NCI-H460 (cell line): ENCODE data around the gene CD247. TPM values are rescaled to one million over a fixed set of nuclear protein-coding genes. Genes with fewer than 3 reads are reported as not detected.
A peak's percentile ranks its signal among the peaks of the same experiment; 100 is the strongest.

Experiments used
- DNase-seq: peaks from one replicate; pipeline ENCODE4 v3.0.0-alpha.2; 2016; ENCODE audit warnings: low read depth; ENCODE audit errors: extremely low read depth
- total RNA-seq: library from RNA; depleted of rRNA; stranded (reverse); fragments of >200 nt; shearing (Covaris generic); gene quantifications from 2 replicates; pipeline ENCODE4 v1.2.3, GENCODE V29; 2014

Gene CD247
- total RNA-seq, 1 experiment from 2014 or later: 0.47 TPM

- no peak for DNase-seq
Observed at GRCh38 chr1:167442854-167443565, 75.3 kb downstream of the CD247 start.

- peak; percentile 90 for DNase-seq
Observed at GRCh38 chr1:167442142-167442848, 76.0 kb downstream of the CD247 start.

- no peak for DNase-seq
Observed at GRCh38 chr1:167441222-167441621, 77.1 kb downstream of the CD247 start.

- DNase-seq: no peak
Observed at GRCh38 chr1:167440776-167441175, 77.6 kb downstream of the CD247 start.

- no peak for DNase-seq
Observed at GRCh38 chr1:167440345-167440744, 78.0 kb downstream of the CD247 start.

GRCh38 chr1:167439301-167439988 lies 78.9 kb downstream of the CD247 start:
- DNase-seq: no peak

GRCh38 chr1:167438171-167439138 lies 79.9 kb downstream of the CD247 start:
- no peak for DNase-seq

GRCh38 chr1:167435484-167435883 lies 82.8 kb downstream of the CD247 start:
- DNase-seq: no peak

GRCh38 chr1:167434306-167434705 lies 84.0 kb downstream of the CD247 start:
- DNase-seq: no peak

- no peak for DNase-seq
Observed at GRCh38 chr1:167433884-167434283, 84.4 kb downstream of the CD247 start.

- no peak for DNase-seq
Observed at GRCh38 chr1:167432780-167433179, 85.5 kb downstream of the CD247 start.

GRCh38 chr1:167431909-167432650 lies 86.2 kb downstream of the CD247 start:
- DNase-seq: no peak

GRCh38 chr1:167431261-167431908 lies 86.9 kb downstream of the CD247 start:
- no peak for DNase-seq

GRCh38 chr1:167430849-167431242 lies 87.5 kb downstream of the CD247 start:
- no peak for DNase-seq

- DNase-seq: no peak
Observed at GRCh38 chr1:167430134-167430848, 88.0 kb downstream of the CD247 start.

GRCh38 chr1:167429612-167430011 lies 88.7 kb downstream of the CD247 start:
- DNase-seq: no peak

GRCh38 chr1:167428395-167428794 lies 89.9 kb downstream of the CD247 start:
- DNase-seq: no peak

- DNase-seq: no peak
Observed at GRCh38 chr1:167427848-167428247, 90.5 kb downstream of the CD247 start.

- DNase-seq: no peak
Observed at GRCh38 chr1:167426716-167427115, 91.6 kb downstream of the CD247 start.
